ENCODE measurements around the gene MYO7A.

MYO7A gene

GRCh38 chr11:77172666-77172982 lies 44.6 kb downstream of the MYO7A start:
- Histone ChIP-seq H2AK5ac (ENCODE audit: low read length, severe bottlenecking) (no peak overlapping the region), H3K9me3 (ENCODE audit: control insufficient read depth, low read length) (no peaks in the 10 kb centered on the region), H3K4me2 (ENCODE audit: low read length, poor library complexity, severe bottlenecking) (no peak overlapping the region), H3K27me3 (ENCODE audit: control insufficient read depth in 1 of 2, insufficient read depth in 1 of 2, low read length in 2 of 2) (peaks cover 1 to 40% of the 10 kb centered on the region in 2 experiments), H2BK15ac (ENCODE audit: low read depth, poor library complexity, severe bottlenecking) (no peak overlapping the region), H3K14ac (ENCODE audit: low read length in 2 of 2) (peak overlapping the region in 1 of 2 experiments; percentile 11), H3K27ac (ENCODE audit: low read length, poor library complexity, severe bottlenecking) (no peak overlapping the region), H3K23ac (ENCODE audit: low read length in 2 of 2) (no peak overlapping the region), H3K9ac (ENCODE audit: low read length) (no peak overlapping the region), H3K4me1 (ENCODE audit: control insufficient read depth, insufficient read depth, low read depth, low read length) (peaks cover 21% of the 10 kb centered on the region), H3K36me3 (ENCODE audit: control insufficient read depth in 1 of 2, insufficient read depth in 2 of 2, low read depth in 1 of 2, low read length in 2 of 2) (no peaks in the 10 kb centered on the region), H3K4ac (ENCODE audit: low read depth in 1 of 2, low read length in 2 of 2) (no peak overlapping the region), H3K4me3 (ENCODE audit: insufficient read depth in 1 of 2, low read depth in 1 of 2, low read length in 2 of 2) (no peak overlapping the region), H4K8ac (ENCODE audit: low read length) (no peak overlapping the region), H2BK12ac (ENCODE audit: low read length in 2 of 2) (no peak overlapping the region), H3K18ac (ENCODE audit: low read depth in 1 of 2, low read length in 2 of 2) (no peak overlapping the region), H2BK120ac (ENCODE audit: low read depth, low read length) (no peak overlapping the region), H4K91ac (ENCODE audit: low read length) (no peak overlapping the region), H2BK5ac (ENCODE audit: low read depth, low read length, poor library complexity, severe bottlenecking) (no peak overlapping the region), H3K79me1 (replicated peaks; ENCODE audit: low read length, poor library complexity, severe bottlenecking) (no peaks in the 10 kb centered on the region), H2AFZ (ENCODE audit: low read depth, low read length) (no peak overlapping the region)
- no peak for DNase-seq
- WGBS = 86% methylated on average over 16 of the region's 16 CpGs

GRCh38 chr11:77173494-77173893 lies 45.4 kb downstream of the MYO7A start:
- Histone ChIP-seq H2BK12ac (ENCODE audit: low read length in 2 of 2) (no peak overlapping the region), H2BK5ac (ENCODE audit: low read depth, low read length, poor library complexity, severe bottlenecking) (no peak overlapping the region), H3K4me2 (ENCODE audit: low read length, poor library complexity, severe bottlenecking) (no peak overlapping the region), H3K9me3 (ENCODE audit: control insufficient read depth, low read length) (no peaks in the 10 kb centered on the region), H3K79me1 (replicated peaks; ENCODE audit: low read length, poor library complexity, severe bottlenecking) (no peaks in the 10 kb centered on the region), H4K91ac (ENCODE audit: low read length) (no peak overlapping the region), H3K9ac (ENCODE audit: low read length) (no peak overlapping the region), H3K4me1 (ENCODE audit: control insufficient read depth, insufficient read depth, low read depth, low read length) (peaks cover 21% of the 10 kb centered on the region), H2AK5ac (ENCODE audit: low read length, severe bottlenecking) (no peak overlapping the region), H3K4ac (ENCODE audit: low read depth in 1 of 2, low read length in 2 of 2) (no peak overlapping the region), H2BK15ac (ENCODE audit: low read depth, poor library complexity, severe bottlenecking) (no peak overlapping the region), H3K36me3 (ENCODE audit: control insufficient read depth in 1 of 2, insufficient read depth in 2 of 2, low read depth in 1 of 2, low read length in 2 of 2) (no peaks in the 10 kb centered on the region), H3K18ac (ENCODE audit: low read depth in 1 of 2, low read length in 2 of 2) (no peak overlapping the region), H3K27ac (ENCODE audit: low read length, poor library complexity, severe bottlenecking) (no peak overlapping the region), H3K4me3 (ENCODE audit: insufficient read depth in 1 of 2, low read depth in 1 of 2, low read length in 2 of 2) (no peak overlapping the region), H2AFZ (ENCODE audit: low read depth, low read length) (peak overlapping the region; percentile 1), H3K23ac (ENCODE audit: low read length in 2 of 2) (no peak overlapping the region), H3K27me3 (ENCODE audit: control insufficient read depth in 1 of 2, insufficient read depth in 1 of 2, low read length in 2 of 2) (peaks cover 0 to 39% of the 10 kb centered on the region in 2 experiments), H2BK120ac (ENCODE audit: low read depth, low read length) (no peak overlapping the region), H4K8ac (ENCODE audit: low read length) (peak overlapping the region; percentile 41), H3K14ac (ENCODE audit: low read length in 2 of 2) (no peak overlapping the region)
- WGBS = 31% methylated on average over 10 of the region's 10 CpGs
- DNase-seq = no peak

DNA sequence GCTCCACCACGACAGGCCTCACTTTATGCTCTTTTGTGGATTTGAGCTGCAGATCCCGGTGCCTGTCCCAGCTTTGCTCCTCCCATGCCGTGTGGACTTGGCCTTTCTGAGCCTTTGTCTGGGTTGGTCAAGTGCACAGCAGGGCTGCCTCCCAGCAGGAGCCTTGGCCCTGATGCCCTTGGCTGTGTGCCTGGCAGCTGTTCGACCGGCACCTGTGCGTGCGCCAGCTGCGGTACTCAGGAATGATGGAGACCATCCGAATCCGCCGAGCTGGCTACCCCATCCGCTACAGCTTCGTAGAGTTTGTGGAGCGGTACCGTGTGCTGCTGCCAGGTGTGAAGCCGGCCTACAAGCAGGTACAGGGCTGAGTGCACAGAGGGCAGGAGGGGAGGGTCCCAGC lies 46.5 kb downstream of the MYO7A start:
- H3K27ac ChIP-seq (ENCODE audit: low read length, poor library complexity, severe bottlenecking) = no peak overlapping the region
- no peak for DNase-seq
- no peak overlapping the region for H2AFZ ChIP-seq (ENCODE audit: low read depth, low read length)
- no peak overlapping the region for H2BK12ac ChIP-seq (ENCODE audit: low read length in 2 of 2)
- no peaks in the 10 kb centered on the region for H3K9me3 ChIP-seq (ENCODE audit: control insufficient read depth, low read length)
- H3K4me1 ChIP-seq (ENCODE audit: control insufficient read depth, insufficient read depth, low read depth, low read length) = peaks cover 21% of the 10 kb centered on the region
- H3K18ac ChIP-seq (ENCODE audit: low read depth in 1 of 2, low read length in 2 of 2) = no peak overlapping the region
- WGBS = 92% methylated on average over 16 of the region's 16 CpGs
- no peak overlapping the region for H3K23ac ChIP-seq (ENCODE audit: low read length in 2 of 2)
- H2AK5ac ChIP-seq (ENCODE audit: low read length, severe bottlenecking) = no peak overlapping the region
- no peak overlapping the region for H3K4me3 ChIP-seq (ENCODE audit: insufficient read depth in 1 of 2, low read depth in 1 of 2, low read length in 2 of 2)
- H3K4me2 ChIP-seq (ENCODE audit: low read length, poor library complexity, severe bottlenecking) = no peak overlapping the region
- H4K91ac ChIP-seq (ENCODE audit: low read length) = no peak overlapping the region
- H2BK5ac ChIP-seq (ENCODE audit: low read depth, low read length, poor library complexity, severe bottlenecking) = no peak overlapping the region
- H4K8ac ChIP-seq (ENCODE audit: low read length) = no peak overlapping the region
- no peak overlapping the region for H2BK120ac ChIP-seq (ENCODE audit: low read depth, low read length)
- H3K36me3 ChIP-seq (ENCODE audit: control insufficient read depth in 1 of 2, insufficient read depth in 2 of 2, low read depth in 1 of 2, low read length in 2 of 2) = no peaks in the 10 kb centered on the region
- no peak overlapping the region for H3K14ac ChIP-seq (ENCODE audit: low read length in 2 of 2)
- H3K79me1 ChIP-seq (replicated peaks; ENCODE audit: low read length, poor library complexity, severe bottlenecking) = no peaks in the 10 kb centered on the region
- H3K4ac ChIP-seq (ENCODE audit: low read depth in 1 of 2, low read length in 2 of 2) = no peak overlapping the region
- H3K9ac ChIP-seq (ENCODE audit: low read length) = no peak overlapping the region
- H3K27me3 ChIP-seq (ENCODE audit: control insufficient read depth in 1 of 2, insufficient read depth in 1 of 2, low read length in 2 of 2) = peaks cover 0 to 37% of the 10 kb centered on the region in 2 experiments
- no peak overlapping the region for H2BK15ac ChIP-seq (ENCODE audit: low read depth, poor library complexity, severe bottlenecking)

DNA sequence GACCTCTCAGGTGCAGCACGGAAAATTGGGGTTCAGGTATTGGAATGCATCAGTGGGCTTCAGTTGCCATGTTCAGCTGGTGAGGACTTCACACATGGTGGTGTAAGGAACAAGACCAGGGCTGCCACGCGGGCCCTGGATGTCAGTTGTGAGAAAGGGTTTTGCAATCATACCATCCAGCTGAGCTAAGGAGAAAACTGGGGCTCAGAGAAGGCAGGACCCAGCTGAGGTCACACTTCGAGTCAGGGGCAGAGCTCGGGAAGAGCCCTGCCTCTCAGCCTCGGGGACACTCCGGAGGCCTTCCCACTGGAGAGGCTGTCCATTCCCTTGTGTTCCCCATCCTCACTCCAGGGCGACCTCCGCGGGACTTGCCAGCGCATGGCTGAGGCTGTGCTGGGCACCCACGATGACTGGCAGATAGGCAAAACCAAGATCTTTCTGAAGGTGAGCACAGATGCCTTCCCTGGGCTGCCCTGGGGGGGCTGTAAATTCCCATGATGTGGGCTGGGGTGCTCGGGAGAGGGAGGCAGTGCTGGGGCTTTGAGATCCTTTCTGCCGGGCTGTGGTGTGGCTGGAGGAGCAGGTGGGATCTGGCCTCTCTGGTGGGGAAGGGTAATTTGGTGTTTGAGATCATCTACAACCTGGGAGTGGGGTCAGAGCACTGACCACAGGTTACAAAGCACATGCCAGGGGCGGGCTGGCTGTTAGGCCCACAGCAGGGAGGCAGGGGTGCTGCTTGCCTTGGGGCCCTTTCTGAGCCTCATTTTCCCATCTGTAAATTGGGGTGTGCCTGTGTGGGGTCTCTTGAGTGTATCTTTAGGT lies 47.2 kb downstream of the MYO7A start:
- no peak overlapping the region for H4K8ac ChIP-seq (ENCODE audit: low read length)
- H3K18ac ChIP-seq (ENCODE audit: low read depth in 1 of 2, low read length in 2 of 2) = no peak overlapping the region
- H2AFZ ChIP-seq (ENCODE audit: low read depth, low read length) = no peak overlapping the region
- no peak overlapping the region for H3K23ac ChIP-seq (ENCODE audit: low read length in 2 of 2)
- peaks cover 21% of the 10 kb centered on the region for H3K4me1 ChIP-seq (ENCODE audit: control insufficient read depth, insufficient read depth, low read depth, low read length)
- H2BK12ac ChIP-seq (ENCODE audit: low read length in 2 of 2) = no peak overlapping the region
- no peak overlapping the region for H2BK15ac ChIP-seq (ENCODE audit: low read depth, poor library complexity, severe bottlenecking)
- 89% methylated on average over 15 of the region's 15 CpGs for WGBS
- H3K9me3 ChIP-seq (ENCODE audit: control insufficient read depth, low read length) = no peaks in the 10 kb centered on the region
- peaks cover 0 to 35% of the 10 kb centered on the region in 2 experiments for H3K27me3 ChIP-seq (ENCODE audit: control insufficient read depth in 1 of 2, insufficient read depth in 1 of 2, low read length in 2 of 2)
- no peak overlapping the region for H3K4me2 ChIP-seq (ENCODE audit: low read length, poor library complexity, severe bottlenecking)
- H3K27ac ChIP-seq (ENCODE audit: low read length, poor library complexity, severe bottlenecking) = no peak overlapping the region
- no peak overlapping the region for H2BK5ac ChIP-seq (ENCODE audit: low read depth, low read length, poor library complexity, severe bottlenecking)
- no peak overlapping the region for H4K91ac ChIP-seq (ENCODE audit: low read length)
- H3K79me1 ChIP-seq (replicated peaks; ENCODE audit: low read length, poor library complexity, severe bottlenecking) = no peaks in the 10 kb centered on the region
- H2AK5ac ChIP-seq (ENCODE audit: low read length, severe bottlenecking) = no peak overlapping the region
- no peaks in the 10 kb centered on the region for H3K36me3 ChIP-seq (ENCODE audit: control insufficient read depth in 1 of 2, insufficient read depth in 2 of 2, low read depth in 1 of 2, low read length in 2 of 2)
- peak overlapping the region in 1 of 2 experiments; percentile 5 for H3K14ac ChIP-seq (ENCODE audit: low read length in 2 of 2)
- no peak overlapping the region for H3K4me3 ChIP-seq (ENCODE audit: insufficient read depth in 1 of 2, low read depth in 1 of 2, low read length in 2 of 2)
- no peak for DNase-seq
- H2BK120ac ChIP-seq (ENCODE audit: low read depth, low read length) = no peak overlapping the region
- H3K4ac ChIP-seq (ENCODE audit: low read depth in 1 of 2, low read length in 2 of 2) = no peak overlapping the region
- no peak overlapping the region for H3K9ac ChIP-seq (ENCODE audit: low read length)

Data from mesenchymal stem cell (in vitro differentiated cells and primary cell).